Lower lobe of right lung (tissue), 2 donors: ENCODE results near the gene LPCAT2. TPM values are rescaled to one million over a fixed set of nuclear protein-coding genes. Genes with fewer than 3 reads are reported as not detected.

Experiments
- ATAC-seq, 2 donors: fragments of 200-7000 bp; cut with Tn5 transposase; one replicate each; pipeline ENCODE4 v1.9.1; 2020 to 2022; ENCODE audit warnings: mild to moderate bottlenecking in 2 of 2, moderate library complexity in 2 of 2
- DNase-seq: peaks from one replicate; pipeline ENCODE4 v3.0.0-alpha.2; 2020
- H3K27ac ChIP-seq: fragments of 200-600 bp; one replicate; pipeline ENCODE4 v1.8.0; 2022
- H3K27me3 ChIP-seq: fragments of 200-600 bp; one replicate; pipeline ENCODE4 v1.8.0; 2022; ENCODE audit warnings: low read depth
- H3K36me3 ChIP-seq: fragments of 200-600 bp; one replicate; pipeline ENCODE4 v1.8.0; 2022; ENCODE audit warnings: mild to moderate bottlenecking
- H3K4me1 ChIP-seq: fragments of 200-600 bp; one replicate; pipeline ENCODE4 v1.8.0; 2022
- H3K4me3 ChIP-seq: fragments of 200-600 bp; one replicate; pipeline ENCODE4 v1.8.0; 2022; ENCODE audit warnings: mild to moderate bottlenecking
- H3K9me3 ChIP-seq: fragments of 200-600 bp; one replicate; pipeline ENCODE4 v1.8.0; 2022
- CTCF ChIP-seq: fragments of 200-600 bp; IDR thresholded peaks from one replicate; pipeline ENCODE4 v1.8.0; 2022; ENCODE audit warnings: antibody characterized with exemption, mild to moderate bottlenecking
- intact Hi-C: fragments of 100-400 bp; cut with DNase I; formaldehyde crosslinking; loops from one replicate; pipeline ENCODE4 v1.11.0; 2022
- total RNA-seq: library from RNA; stranded (reverse); fragmentation: NEBNext Ultra II Directional; extraction: Animal tissue kit (Norgen Biotek cat#: 25700); gene quantifications from one replicate; pipeline ENCODE4 v1.2.1, GENCODE V29; 2021
- donor health status: DM: no; HTN: yes; CAD: no; lungs with severe emphysema.

Gene LPCAT2
- total RNA-seq, 1 donor from 2014 or later, result 35.8 TPM

- intact Hi-C loops, result no loop called here
- no peak for TF ChIP-seq CTCF
- no peaks in the 10 kb centered on the region for H3K9me3 ChIP-seq
- no peak overlapping the region for H3K27ac ChIP-seq
- peak; percentile 50 to 58 for ATAC-seq
- no peak for DNase-seq
- H3K4me1 ChIP-seq, result peaks cover 28% of the 10 kb centered on the region
- H3K4me3 ChIP-seq, result no peak overlapping the region
- no peaks in the 10 kb centered on the region for H3K36me3 ChIP-seq
- no peaks in the 10 kb centered on the region for H3K27me3 ChIP-seq
Measured at GRCh38 chr16:55569025-55569424, 60.2 kb downstream of the LPCAT2 start.

GRCh38 chr16:55570159-55570558 is 61.3 kb downstream of the LPCAT2 start:
- Histone ChIP-seq H3K4me3 (no peak overlapping the region), H3K9me3 (no peaks in the 10 kb centered on the region), H3K27me3 (no peaks in the 10 kb centered on the region), H3K27ac (no peak overlapping the region), H3K36me3 (no peaks in the 10 kb centered on the region), H3K4me1 (peaks cover 28% of the 10 kb centered on the region)
- intact Hi-C loops, result no loop called here
- DNase-seq (no peak), ATAC-seq (no peak)
- no peak for TF ChIP-seq CTCF

- Histone ChIP-seq H3K36me3 (no peaks in the 10 kb centered on the region), H3K9me3 (no peaks in the 10 kb centered on the region), H3K4me1 (peaks cover 28% of the 10 kb centered on the region), H3K4me3 (no peak overlapping the region), H3K27me3 (no peaks in the 10 kb centered on the region), H3K27ac (no peak overlapping the region)
- TF ChIP-seq CTCF, result no peak
- intact Hi-C loops, result no loop called here
- no peak for ATAC-seq
- DNase-seq, result no peak
Measured at GRCh38 chr16:55571191-55571897, 62.5 kb downstream of the LPCAT2 start.

GRCh38 chr16:55572439-55572838 is 63.6 kb downstream of the LPCAT2 start:
- Histone ChIP-seq H3K4me3 (no peak overlapping the region), H3K9me3 (no peaks in the 10 kb centered on the region), H3K4me1 (peaks cover 20% of the 10 kb centered on the region), H3K27ac (no peak overlapping the region), H3K27me3 (no peaks in the 10 kb centered on the region), H3K36me3 (no peaks in the 10 kb centered on the region)
- peak in 1 of 2 donors; percentile 23 for ATAC-seq
- no peak for DNase-seq
- no peak for TF ChIP-seq CTCF
- intact Hi-C loops, result no loop called here

- Histone ChIP-seq H3K9me3 (no peaks in the 10 kb centered on the region), H3K27ac (no peak overlapping the region), H3K4me1 (no peaks in the 10 kb centered on the region), H3K36me3 (peaks cover 13% of the 10 kb centered on the region), H3K27me3 (no peaks in the 10 kb centered on the region), H3K4me3 (no peak overlapping the region)
- ATAC-seq (no peak), DNase-seq (no peak)
- TF ChIP-seq CTCF, result no peak
- intact Hi-C loops, result no loop called here
Measured at GRCh38 chr16:55574811-55575210, 65.9 kb downstream of the LPCAT2 start.
